Tibial nerve (tissue), 4 donors: Measurements from ENCODE around the gene SLC7A7. TPM values are rescaled to one million over a fixed set of nuclear protein-coding genes. Genes with fewer than 3 reads are reported as not detected.
"Not testable (repeated sequence)": the region's sequence is repeated elsewhere in the genome, so short reads cannot be mapped to it uniquely, and the experiment has no call there.

Experiments
- DNase-seq, 2 donors: peaks; one replicate each; pipeline ENCODE4 v3.0.0-alpha.2; 2019; ENCODE audit warnings: low spot score in 2 of 2
- H3K27ac ChIP-seq, 4 donors: fragments of 200-600 bp; sonication (generic) in 3 of 4; one replicate each; pipeline ENCODE4 v1.5.1; 2017 to 2019; ENCODE audit warnings: mild to moderate bottlenecking in 1 of 4
- H3K27me3 ChIP-seq, 2 donors: fragments of 200-600 bp; sonication (generic) in 1 of 2; one replicate each; pipeline versions ENCODE4 v1.5.1 to v1.6.0; 2017 to 2019
- H3K36me3 ChIP-seq, 3 donors: fragments of 200-600 bp; sonication (generic); one replicate each; pipeline ENCODE4 v1.5.1; 2018 to 2019
- H3K4me1 ChIP-seq, 4 donors: fragments of 200-600 bp; sonication (generic) in 3 of 4; one replicate each; pipeline ENCODE4 v1.5.1; 2017 to 2019
- H3K4me3 ChIP-seq, 4 donors: fragments of 200-600 bp; sonication (generic) in 3 of 4; one replicate each; pipeline ENCODE4 v1.5.1; 2017 to 2019; ENCODE audit warnings: mild to moderate bottlenecking in 1 of 4, moderate library complexity in 1 of 4
- H3K9me3 ChIP-seq, 4 donors: fragments of 200-600 bp; sonication (generic) in 3 of 4; one replicate each; pipeline ENCODE4 v1.5.1; 2017 to 2019
- CTCF ChIP-seq, 5 experiments: fragments of 200-600 bp in 3 of 5; fragments of 450-650 bp in 2 of 5; sonication (generic) in 3 of 5; IDR thresholded peaks; one replicate each; pipeline ENCODE4 v1.5.1; 2016 to 2019; ENCODE audit warnings: antibody characterized with exemption in 5 of 5, mild to moderate bottlenecking in 3 of 5, moderate library complexity in 2 of 5
- EP300 ChIP-seq, 2 donors: sonication (generic); formaldehyde crosslinking; IDR thresholded peaks; one replicate each; pipeline ENCODE4 v1.6.1; 2017; ENCODE audit warnings: antibody characterized with exemption in 2 of 2, mild to moderate bottlenecking in 1 of 2
- POLR2A ChIP-seq, 2 donors: fragments of 450-650 bp; IDR thresholded peaks; one replicate each; pipeline ENCODE4 v1.6.1; 2017; ENCODE audit warnings: antibody characterized with exemption in 2 of 2, mild to moderate bottlenecking in 2 of 2, moderate library complexity in 2 of 2
- WGBS, 2 donors: methylation state at CpG; one replicate each; pipeline ENCODE4 v1.1.5; 2018; 5-methylcytosine and 5-hydroxymethylcytosine counted together
- total RNA-seq, 4 donors: library from RNA; depleted of rRNA; stranded (reverse); fragments of >200 nt; gene quantifications; one replicate each; pipeline ENCODE4 v1.1.0, GENCODE V29; 2016

The SLC7A7 gene
- total RNA-seq, 4 donors from 2014 or later, result 8.4 to 39.8 (median 19.0) TPM

- no peak for TF ChIP-seq EP300 (IDR thresholded peaks at IDR 0.05)
- no peak for TF ChIP-seq CTCF (IDR thresholded peaks at IDR 0.05)
- no peak for TF ChIP-seq POLR2A (IDR thresholded peaks at IDR 0.05)
- WGBS, 2 donors, result 94 to 96% methylated on average over 1 of the region's 1 CpG
Measured at GRCh38 chr14:22761734-22762133, 53.5 kb downstream of the SLC7A7 start.

GRCh38 chr14:22757972-22758650 is 57.1 kb downstream of the SLC7A7 start:
- not testable (repeated sequence) for H3K4me3 ChIP-seq

More at GRCh38 chr14:22761734-22762133, 53.5 kb downstream of the SLC7A7 start:
- Histone ChIP-seq H3K9me3 (peaks cover 0 to 17% (median 0%) of the 10 kb centered on the region in 4 donors), H3K36me3 (peaks cover 0 to 37% (median 0%) of the 10 kb centered on the region in 3 donors), H3K27me3 (no peaks in the 10 kb centered on the region), H3K4me1 (peaks cover 0 to 8% (median 3%) of the 10 kb centered on the region in 4 donors), H3K4me3 (no peak overlapping the region), H3K27ac (no peak overlapping the region)
- no peak for DNase-seq

GRCh38 chr14:22753586-22753985 is 61.6 kb downstream of the SLC7A7 start:
- Histone ChIP-seq H3K9me3 (no peaks in the 10 kb centered on the region), H3K36me3 (no peaks in the 10 kb centered on the region), H3K4me3 (no peak overlapping the region), H3K27me3 (no peaks in the 10 kb centered on the region), H3K4me1 (no peaks in the 10 kb centered on the region), H3K27ac (no peak overlapping the region)
- 62 to 65% methylated on average over 6 of the region's 6 CpGs for WGBS, 2 donors
- no peak for DNase-seq
- TF ChIP-seq POLR2A (IDR thresholded peaks at IDR 0.05) (no peak), EP300 (IDR thresholded peaks at IDR 0.05) (no peak), CTCF (IDR thresholded peaks at IDR 0.05) (no peak)

More at GRCh38 chr14:22757972-22758650, 57.1 kb downstream of the SLC7A7 start:
- not testable (repeated sequence) for DNase-seq, H3K27me3 ChIP-seq, H3K27ac ChIP-seq, H3K4me1 ChIP-seq
- H3K9me3 ChIP-seq, result peaks cover 0 to 17% (median 0%) of the 10 kb centered on the region in 4 donors
- 83 to 96% methylated on average over 10 of the region's 10 CpGs for WGBS, 2 donors
- H3K36me3 ChIP-seq, result peaks cover 0 to 32% (median 0%) of the 10 kb centered on the region in 3 donors

GRCh38 chr14:22752422-22752821 is 62.8 kb downstream of the SLC7A7 start:
- no peak overlapping the region for H3K4me3 ChIP-seq
- DNase-seq, result no peak
- 90% methylated on average over 8 of the region's 8 CpGs for WGBS, 2 donors
- TF ChIP-seq POLR2A (IDR thresholded peaks at IDR 0.05), result no peak
- no peak for TF ChIP-seq CTCF (IDR thresholded peaks at IDR 0.05)
- no peak for TF ChIP-seq EP300 (IDR thresholded peaks at IDR 0.05)
- H3K4me1 ChIP-seq, result no peaks in the 10 kb centered on the region
- no peaks in the 10 kb centered on the region for H3K36me3 ChIP-seq
- H3K27me3 ChIP-seq, result no peaks in the 10 kb centered on the region
- no peak overlapping the region for H3K27ac ChIP-seq
- no peaks in the 10 kb centered on the region for H3K9me3 ChIP-seq

GRCh38 chr14:22748631-22749068 is 66.6 kb downstream of the SLC7A7 start:
- Histone ChIP-seq H3K27ac (no peak overlapping the region), H3K9me3 (no peaks in the 10 kb centered on the region), H3K27me3 (no peaks in the 10 kb centered on the region), H3K36me3 (no peaks in the 10 kb centered on the region), H3K4me3 (no peak overlapping the region), H3K4me1 (no peaks in the 10 kb centered on the region)
- no peak for DNase-seq
- TF ChIP-seq CTCF (IDR thresholded peaks at IDR 0.05) (no peak), EP300 (IDR thresholded peaks at IDR 0.05) (no peak), POLR2A (IDR thresholded peaks at IDR 0.05) (no peak)
- 41 to 50% methylated on average over 4 of the region's 4 CpGs for WGBS, 2 donors
